ENCODE measurements around the gene KATNA1.

The KATNA1 gene

DNA sequence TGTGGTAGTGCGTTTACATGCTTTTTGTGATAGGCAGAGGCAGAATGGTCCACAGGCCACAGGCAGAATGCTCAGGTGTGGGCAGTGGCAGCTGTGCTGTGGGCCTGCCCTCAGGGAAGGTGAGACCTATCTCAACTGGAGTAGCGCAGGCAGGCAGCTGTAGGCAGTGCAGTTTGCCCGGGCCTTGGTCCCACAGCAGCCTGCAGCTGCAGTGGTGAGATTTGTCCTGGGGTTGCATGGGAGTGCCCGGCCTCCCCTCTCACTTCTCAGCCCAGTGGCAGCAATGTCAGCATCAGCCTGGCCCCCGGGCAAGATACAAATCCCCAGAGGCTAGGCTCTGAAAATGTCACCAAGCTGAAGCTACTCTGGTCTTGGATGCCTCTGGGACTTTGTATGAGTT lies 96.6 kb downstream of the KATNA1 start:
- H3K9me2 ChIP-seq (replicated peaks; ENCODE audit: control insufficient read depth, low read length): no peaks in the 10 kb centered on the region
- no peak overlapping the region for H3K4me2 ChIP-seq (ENCODE audit: low read length)
- no peaks in the 10 kb centered on the region for H3F3A ChIP-seq (ENCODE audit: control insufficient read depth, insufficient read depth)
- no peaks in the 10 kb centered on the region for H4K20me1 ChIP-seq (ENCODE audit: control insufficient read depth, insufficient read depth, low read depth, low read length)
- H3K9me3 ChIP-seq (ENCODE audit: control insufficient read depth, insufficient read depth, low read length): no peaks in the 10 kb centered on the region
- no peak for TF ChIP-seq EZH2phosphoT487 (IDR thresholded peaks at IDR 0.05; ENCODE audit: borderline replicate concordance, low read length)
- TF ChIP-seq, protein P1, sequence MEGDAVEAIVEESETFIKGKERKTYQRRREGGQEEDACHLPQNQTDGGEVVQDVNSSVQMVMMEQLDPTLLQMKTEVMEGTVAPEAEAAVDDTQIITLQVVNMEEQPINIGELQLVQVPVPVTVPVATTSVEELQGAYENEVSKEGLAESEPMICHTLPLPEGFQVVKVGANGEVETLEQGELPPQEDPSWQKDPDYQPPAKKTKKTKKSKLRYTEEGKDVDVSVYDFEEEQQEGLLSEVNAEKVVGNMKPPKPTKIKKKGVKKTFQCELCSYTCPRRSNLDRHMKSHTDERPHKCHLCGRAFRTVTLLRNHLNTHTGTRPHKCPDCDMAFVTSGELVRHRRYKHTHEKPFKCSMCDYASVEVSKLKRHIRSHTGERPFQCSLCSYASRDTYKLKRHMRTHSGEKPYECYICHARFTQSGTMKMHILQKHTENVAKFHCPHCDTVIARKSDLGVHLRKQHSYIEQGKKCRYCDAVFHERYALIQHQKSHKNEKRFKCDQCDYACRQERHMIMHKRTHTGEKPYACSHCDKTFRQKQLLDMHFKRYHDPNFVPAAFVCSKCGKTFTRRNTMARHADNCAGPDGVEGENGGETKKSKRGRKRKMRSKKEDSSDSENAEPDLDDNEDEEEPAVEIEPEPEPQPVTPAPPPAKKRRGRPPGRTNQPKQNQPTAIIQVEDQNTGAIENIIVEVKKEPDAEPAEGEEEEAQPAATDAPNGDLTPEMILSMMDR (IDR thresholded peaks at IDR 0.05; ENCODE audit: low read depth, low read length, poor library complexity, severe bottlenecking): no peak
- no peak overlapping the region for H3K4me3 ChIP-seq (ENCODE audit: low read length)
- 0 out of 2 replicates have a peak, but pooled peaks cover 2% of the 10 kb centered on the region for H3K27me3 ChIP-seq (ENCODE audit: control insufficient read depth, low read length)
- H3K36me3 ChIP-seq (ENCODE audit: control insufficient read depth, low read length): no peaks in the 10 kb centered on the region
- no peak overlapping the region for H3K27ac ChIP-seq (ENCODE audit: low read depth, low read length)
- H3K4me1 ChIP-seq (ENCODE audit: control insufficient read depth, low read length): peaks cover 2% of the 10 kb centered on the region
- no peaks in the 10 kb centered on the region for H3K79me2 ChIP-seq (ENCODE audit: control insufficient read depth, low read length)

DNA sequence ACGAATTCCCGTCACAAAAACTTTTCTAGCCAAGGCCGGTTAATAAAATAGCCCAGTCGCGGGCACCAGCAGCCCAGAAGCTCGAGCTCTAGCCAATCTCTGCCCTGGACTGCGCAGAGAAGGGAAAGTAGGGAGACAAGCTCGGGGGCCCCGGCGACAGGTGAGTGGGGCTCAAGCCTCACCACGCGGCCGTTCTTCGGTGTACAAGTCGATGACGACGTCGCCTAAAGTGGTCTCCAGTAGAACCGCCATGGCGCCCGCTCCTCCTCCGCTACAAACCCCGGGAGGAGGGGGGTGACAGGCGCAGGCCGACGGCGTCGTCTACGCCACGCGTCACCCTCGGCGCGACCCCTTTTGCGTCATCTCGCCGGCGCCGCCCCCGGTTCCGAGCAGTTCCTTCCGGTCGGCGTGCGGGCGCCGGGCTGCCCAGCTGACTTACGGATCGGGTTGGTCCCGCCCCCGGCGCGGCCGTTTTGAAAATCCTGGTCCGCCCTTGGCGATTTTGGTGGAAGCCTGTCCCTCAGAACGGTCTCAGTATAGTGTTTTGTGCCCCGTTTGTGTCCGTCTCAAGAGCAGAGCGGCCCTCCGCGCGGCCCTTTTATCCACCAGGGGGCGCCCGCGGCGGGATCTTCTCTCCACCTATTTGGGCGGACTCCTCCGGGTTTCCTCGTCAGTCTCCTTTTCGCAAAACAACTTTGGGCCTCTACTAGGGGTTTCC lies 102.6 kb downstream of the KATNA1 start, which contains the start of gene PPIL4:
Gene PPIL4, minus strand, starts transcription at position 290 of the 718 bp plus-strand sequence. Its CDS starts 38 bp downstream, at position 252.
- H4K20me1 ChIP-seq (ENCODE audit: control insufficient read depth, insufficient read depth, low read depth, low read length): peaks cover 3% of the 10 kb centered on the region; the same call in 1 of the 2 replicates
- peaks cover 21% of the 10 kb centered on the region for H3K4me1 ChIP-seq (ENCODE audit: control insufficient read depth, low read length)
- H3K9me3 ChIP-seq (ENCODE audit: control insufficient read depth, insufficient read depth, low read length): no peaks in the 10 kb centered on the region
- H3K9me2 ChIP-seq (replicated peaks; ENCODE audit: control insufficient read depth, low read length): no peaks in the 10 kb centered on the region
- peak within 1 kb of the TSS; percentile 72 for H3K27ac ChIP-seq (ENCODE audit: low read depth, low read length)
- peak within 1 kb of the TSS; percentile 90 for H3K4me2 ChIP-seq (ENCODE audit: low read length)
- peaks cover 48% of the 10 kb centered on the region for H3K79me2 ChIP-seq (ENCODE audit: control insufficient read depth, low read length)
- H3K27me3 ChIP-seq (ENCODE audit: control insufficient read depth, low read length): no peaks in the 10 kb centered on the region
- H3K4me3 ChIP-seq (ENCODE audit: low read length): peak within 1 kb of the TSS; percentile 92
- TF ChIP-seq, protein P1 (IDR thresholded peaks at IDR 0.05; ENCODE audit: low read depth, low read length, poor library complexity, severe bottlenecking): peak; percentile 100
- TF ChIP-seq EZH2phosphoT487 (IDR thresholded peaks at IDR 0.05; ENCODE audit: borderline replicate concordance, low read length): no peak
- peaks cover 5% of the 10 kb centered on the region; the same call in 1 of the 2 replicates for H3F3A ChIP-seq (ENCODE audit: control insufficient read depth, insufficient read depth)
- H3K36me3 ChIP-seq (ENCODE audit: control insufficient read depth, low read length): peaks cover 15% of the 10 kb centered on the region

DNA sequence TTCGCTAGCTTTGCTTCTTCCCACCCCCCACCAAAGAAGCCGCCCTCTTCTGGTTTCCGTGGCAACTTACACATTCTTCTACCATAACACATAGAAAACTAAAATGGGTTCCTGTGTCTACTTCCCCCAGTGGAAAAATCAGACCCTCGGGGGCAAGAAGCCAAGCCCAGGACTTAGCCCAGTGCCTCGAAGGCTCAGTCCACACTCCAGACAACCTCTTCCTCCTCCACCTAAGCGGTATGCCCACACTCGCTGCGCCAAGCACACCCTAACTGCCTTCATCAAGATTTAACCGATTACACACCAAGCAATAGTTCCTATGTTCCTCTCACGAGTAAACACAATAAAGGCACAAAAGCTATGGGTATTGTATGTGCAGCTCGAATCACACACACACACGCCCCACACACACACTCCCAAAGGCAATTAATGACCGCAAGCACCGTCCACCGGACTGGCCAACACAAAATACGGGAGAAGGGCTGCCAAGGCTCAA lies 103.2 kb downstream of the KATNA1 start:
- no peaks in the 10 kb centered on the region for H3K9me3 ChIP-seq (ENCODE audit: control insufficient read depth, insufficient read depth, low read length)
- TF ChIP-seq, protein P1 (IDR thresholded peaks at IDR 0.05; ENCODE audit: low read depth, low read length, poor library complexity, severe bottlenecking): peak; percentile 56
- TF ChIP-seq EZH2phosphoT487 (IDR thresholded peaks at IDR 0.05; ENCODE audit: borderline replicate concordance, low read length): no peak
- peak overlapping the region; percentile 90 for H3K4me2 ChIP-seq (ENCODE audit: low read length)
- H3F3A ChIP-seq (ENCODE audit: control insufficient read depth, insufficient read depth): peaks cover 5% of the 10 kb centered on the region; the same call in 1 of the 2 replicates
- H3K79me2 ChIP-seq (ENCODE audit: control insufficient read depth, low read length): peaks cover 51% of the 10 kb centered on the region
- H3K27ac ChIP-seq (ENCODE audit: low read depth, low read length): peak overlapping the region; percentile 72
- H3K4me1 ChIP-seq (ENCODE audit: control insufficient read depth, low read length): peaks cover 21% of the 10 kb centered on the region
- no peaks in the 10 kb centered on the region for H3K27me3 ChIP-seq (ENCODE audit: control insufficient read depth, low read length)
- H3K4me3 ChIP-seq (ENCODE audit: low read length): peak overlapping the region; percentile 92
- no peaks in the 10 kb centered on the region for H3K9me2 ChIP-seq (replicated peaks; ENCODE audit: control insufficient read depth, low read length)
- peaks cover 18% of the 10 kb centered on the region for H3K36me3 ChIP-seq (ENCODE audit: control insufficient read depth, low read length)
- H4K20me1 ChIP-seq (ENCODE audit: control insufficient read depth, insufficient read depth, low read depth, low read length): peaks cover 3% of the 10 kb centered on the region; the same call in 1 of the 2 replicates
